Measurements from ENCODE around the gene WIF1. TPM values are rescaled to one million over a fixed set of nuclear protein-coding genes. Genes with fewer than 3 reads are reported as not detected.

The WIF1 gene
- total RNA-seq, 4 donors from 2014 or later, result 1.7 to 4.2 (median 2.3) TPM

DNA sequence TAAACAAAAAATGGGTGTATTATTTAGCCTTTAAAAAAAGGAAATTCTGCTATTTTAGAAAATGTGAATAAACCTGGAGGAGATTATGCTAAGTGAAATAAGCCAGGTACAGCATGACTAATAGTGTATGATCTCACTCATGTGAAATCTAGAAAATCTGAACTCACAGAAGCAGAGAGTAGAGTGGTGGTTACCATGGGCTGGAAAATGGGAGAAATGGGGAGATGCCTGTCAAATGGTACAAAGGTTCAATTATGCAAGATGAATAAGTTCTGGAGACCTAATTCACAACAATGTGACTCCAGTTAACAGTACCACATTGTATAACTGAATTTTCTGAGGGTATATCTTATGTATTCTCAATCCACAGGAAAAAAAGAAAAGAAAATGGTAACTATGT is 30.9 kb upstream of the WIF1 start:
- intact Hi-C loops (cut with DNase I; ENCODE audit: low total_unique reads), result no loop called here
- TF ChIP-seq POLR2A (IDR thresholded peaks at IDR 0.05), result no peak
- TF ChIP-seq, protein P1, sequence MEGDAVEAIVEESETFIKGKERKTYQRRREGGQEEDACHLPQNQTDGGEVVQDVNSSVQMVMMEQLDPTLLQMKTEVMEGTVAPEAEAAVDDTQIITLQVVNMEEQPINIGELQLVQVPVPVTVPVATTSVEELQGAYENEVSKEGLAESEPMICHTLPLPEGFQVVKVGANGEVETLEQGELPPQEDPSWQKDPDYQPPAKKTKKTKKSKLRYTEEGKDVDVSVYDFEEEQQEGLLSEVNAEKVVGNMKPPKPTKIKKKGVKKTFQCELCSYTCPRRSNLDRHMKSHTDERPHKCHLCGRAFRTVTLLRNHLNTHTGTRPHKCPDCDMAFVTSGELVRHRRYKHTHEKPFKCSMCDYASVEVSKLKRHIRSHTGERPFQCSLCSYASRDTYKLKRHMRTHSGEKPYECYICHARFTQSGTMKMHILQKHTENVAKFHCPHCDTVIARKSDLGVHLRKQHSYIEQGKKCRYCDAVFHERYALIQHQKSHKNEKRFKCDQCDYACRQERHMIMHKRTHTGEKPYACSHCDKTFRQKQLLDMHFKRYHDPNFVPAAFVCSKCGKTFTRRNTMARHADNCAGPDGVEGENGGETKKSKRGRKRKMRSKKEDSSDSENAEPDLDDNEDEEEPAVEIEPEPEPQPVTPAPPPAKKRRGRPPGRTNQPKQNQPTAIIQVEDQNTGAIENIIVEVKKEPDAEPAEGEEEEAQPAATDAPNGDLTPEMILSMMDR (IDR thresholded peaks at IDR 0.05), result no peak
- DNase-seq (ENCODE audit: low spot score in 2 of 2), result no peak
- no peak overlapping the region for H3K4me3 ChIP-seq (ENCODE audit: low read depth, poor library complexity, severe bottlenecking)

DNA sequence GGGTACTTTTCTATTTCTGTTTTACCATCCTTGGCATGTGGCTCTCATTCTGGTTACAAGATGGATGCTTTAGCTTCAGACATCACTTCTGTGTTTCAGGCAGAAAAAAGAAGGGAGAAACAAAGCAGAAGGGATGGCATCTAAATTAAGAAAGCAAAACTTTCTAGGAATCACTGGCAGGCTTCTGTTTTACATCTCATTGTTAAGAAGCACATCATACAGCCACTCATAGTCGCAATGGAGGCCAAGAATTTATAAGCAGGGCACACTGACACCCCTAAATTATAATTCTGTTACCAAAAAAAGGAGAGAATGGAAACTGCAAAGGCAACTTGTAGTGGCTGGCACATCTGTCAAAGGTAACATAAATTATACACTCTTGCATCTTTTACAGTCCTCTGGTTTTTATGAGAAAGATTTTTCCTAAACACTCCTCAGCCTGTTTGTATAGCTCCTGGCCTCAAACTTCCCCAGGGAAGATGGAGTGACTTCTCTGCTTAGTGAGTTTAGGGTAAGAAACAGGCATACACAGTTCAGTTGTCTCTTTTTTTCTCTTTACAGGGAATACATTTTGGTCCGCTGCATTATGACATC is 26.3 kb upstream of the WIF1 start:
- no peak for DNase-seq (ENCODE audit: low spot score in 2 of 2)
- no peak overlapping the region for H3K4me3 ChIP-seq (ENCODE audit: low read depth, poor library complexity, severe bottlenecking)
- 39 to 65% methylated on average over 2 of the region's 2 CpGs for WGBS, 2 donors
- TF ChIP-seq, protein P1 (IDR thresholded peaks at IDR 0.05), result no peak
- TF ChIP-seq POLR2A (IDR thresholded peaks at IDR 0.05), result no peak
- intact Hi-C loops (cut with DNase I; ENCODE audit: low total_unique reads), result no loop called here

DNA sequence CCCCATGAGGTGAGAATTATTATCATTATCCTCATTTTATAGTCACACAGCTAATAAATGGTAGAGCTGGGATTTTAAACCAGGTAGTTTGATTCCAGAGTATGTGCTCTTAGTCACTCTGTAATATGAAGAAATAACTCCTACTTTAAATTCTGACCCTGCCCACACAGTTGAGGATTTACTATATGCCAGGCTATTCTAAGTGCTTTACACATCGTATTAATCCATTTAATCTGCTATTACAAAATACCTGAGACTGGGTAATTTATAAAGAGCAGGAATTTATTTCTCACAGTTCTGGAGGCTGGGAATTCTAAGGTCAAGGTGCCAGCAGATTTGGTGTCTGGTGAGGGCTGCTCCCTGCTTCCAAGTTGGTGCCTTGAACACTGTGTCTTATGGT is 19.6 kb upstream of the WIF1 start:
- WGBS, 2 donors, result 72 to 77% methylated on average over 1 of the region's 1 CpG
- TF ChIP-seq, protein P1 (IDR thresholded peaks at IDR 0.05), result no peak
- TF ChIP-seq POLR2A (IDR thresholded peaks at IDR 0.05), result no peak
- no peak overlapping the region for H3K4me3 ChIP-seq (ENCODE audit: low read depth, poor library complexity, severe bottlenecking)
- intact Hi-C loops (cut with DNase I; ENCODE audit: low total_unique reads), result no loop called here
- DNase-seq (ENCODE audit: low spot score in 2 of 2), result no peak

DNA sequence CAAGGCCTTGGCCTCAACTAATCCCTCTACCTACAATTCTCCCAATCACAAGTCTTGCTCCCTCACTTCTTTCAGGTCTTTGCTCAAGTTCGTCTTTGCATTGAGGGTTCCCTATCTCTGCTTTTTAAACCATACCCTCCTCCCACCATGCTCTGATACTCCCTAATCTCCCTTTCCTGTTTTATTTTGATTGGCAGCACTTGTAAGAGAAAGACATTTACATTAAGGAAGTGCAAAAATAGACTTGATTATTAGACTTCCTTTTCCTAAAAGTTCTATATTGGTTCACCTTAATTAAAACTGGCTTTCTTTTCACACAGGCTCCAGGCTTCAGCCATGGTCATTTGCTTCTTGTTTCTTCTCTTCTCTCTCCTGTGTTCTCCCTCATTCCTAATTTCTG is 18.3 kb upstream of the WIF1 start:
- no peak overlapping the region for H3K4me3 ChIP-seq (ENCODE audit: low read depth, poor library complexity, severe bottlenecking)
- intact Hi-C loops (cut with DNase I; ENCODE audit: low total_unique reads), result loop anchor here (5.0 kb wide), 1 partner anchor 1627 kb away; no protein-coding TSS in a partner anchor
- no peak for DNase-seq (ENCODE audit: low spot score in 2 of 2)
- WGBS, 2 donors, result 65 to 69% methylated on average over 1 of the region's 1 CpG
- TF ChIP-seq, protein P1 (IDR thresholded peaks at IDR 0.05), result no peak
- no peak for TF ChIP-seq POLR2A (IDR thresholded peaks at IDR 0.05)

DNA sequence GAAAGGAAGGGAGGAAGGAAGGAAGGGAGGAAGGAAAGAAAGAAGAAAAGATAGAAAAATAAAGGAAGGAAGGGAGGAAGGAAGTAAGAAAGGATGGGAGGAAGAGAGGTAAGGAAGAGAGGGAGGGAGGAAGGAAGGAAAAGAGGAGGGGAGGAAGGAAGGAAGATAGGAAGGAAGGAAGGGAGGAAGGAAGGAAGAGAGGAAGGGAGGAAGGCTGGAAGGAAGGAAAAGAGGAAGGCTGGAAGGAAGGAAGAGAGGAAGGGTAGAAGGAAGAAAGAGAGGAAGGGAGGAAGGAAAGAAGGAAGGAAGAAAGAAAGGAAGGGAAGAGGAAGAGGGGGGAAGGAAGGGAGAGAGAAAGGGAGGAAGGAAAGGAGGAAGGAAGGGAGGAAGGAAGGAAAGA is 12.8 kb upstream of the WIF1 start:
- H3K4me3 ChIP-seq (ENCODE audit: low read depth, poor library complexity, severe bottlenecking), result no peak overlapping the region
- TF ChIP-seq, protein P1 (IDR thresholded peaks at IDR 0.05), result no peak
- no peak for TF ChIP-seq POLR2A (IDR thresholded peaks at IDR 0.05)
- intact Hi-C loops (cut with DNase I; ENCODE audit: low total_unique reads), result no loop called here
- DNase-seq (ENCODE audit: low spot score in 2 of 2), result no peak

DNA sequence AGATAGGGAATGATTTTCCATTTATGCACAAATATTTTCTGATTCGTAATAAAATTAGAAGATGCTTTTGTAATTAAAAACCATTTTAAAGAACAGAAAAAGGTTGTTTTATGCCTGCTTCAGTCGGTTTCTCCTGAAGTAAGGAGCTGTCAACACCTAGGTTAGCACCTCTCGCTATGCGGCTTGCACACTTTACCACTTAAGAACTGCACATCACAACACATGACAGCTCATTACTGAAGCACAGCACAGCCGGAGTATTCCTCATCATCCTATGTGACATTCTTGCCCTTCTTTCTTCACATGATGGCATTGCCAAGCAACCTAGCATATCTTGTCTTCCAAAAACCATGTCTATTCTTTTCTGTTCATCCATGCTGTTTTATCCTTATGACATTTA is 5.4 kb upstream of the WIF1 start:
- TF ChIP-seq, protein P1 (IDR thresholded peaks at IDR 0.05), result no peak
- TF ChIP-seq POLR2A (IDR thresholded peaks at IDR 0.05), result no peak
- intact Hi-C loops (cut with DNase I; ENCODE audit: low total_unique reads), result loop anchor here (10.0 kb wide), 1 partner anchor 232 kb away; no protein-coding TSS in a partner anchor
- 72% methylated on average over 5 of the region's 5 CpGs for WGBS, 2 donors

More for the DNA sequence above, 5.4 kb upstream of the WIF1 start:
- no peak overlapping the region for H3K4me3 ChIP-seq (ENCODE audit: low read depth, poor library complexity, severe bottlenecking)
- no peak for DNase-seq (ENCODE audit: low spot score in 2 of 2)
